Rectal smooth muscle tissue (tissue), 1 donor: ENCODE data around the gene TMUB1.
A peak's percentile ranks its signal among the peaks of the same experiment; 100 is the strongest.

Experiments
- H3K27ac ChIP-seq: one replicate; pipeline ENCODE4 v1.7.0; 2013; ENCODE audit warnings: low read depth, low read length, inconsistent platforms
- H3K27me3 ChIP-seq: one replicate; pipeline ENCODE4 v1.7.0; 2013; ENCODE audit warnings: low read length; ENCODE audit not compliant: control insufficient read depth, insufficient read depth
- H3K36me3 ChIP-seq: one replicate; pipeline ENCODE4 v1.7.0; 2013; ENCODE audit warnings: low read length; ENCODE audit not compliant: control insufficient read depth, insufficient read depth
- H3K4me1 ChIP-seq: one replicate; pipeline ENCODE4 v1.7.0; 2013; ENCODE audit warnings: low read length; ENCODE audit not compliant: control insufficient read depth, insufficient read depth
- H3K4me3 ChIP-seq: one replicate; pipeline ENCODE4 v1.7.0; 2013; ENCODE audit warnings: low read length
- H3K9ac ChIP-seq: one replicate; pipeline ENCODE4 v1.7.0; 2013; ENCODE audit warnings: low read length

TMUB1 gene

DNA sequence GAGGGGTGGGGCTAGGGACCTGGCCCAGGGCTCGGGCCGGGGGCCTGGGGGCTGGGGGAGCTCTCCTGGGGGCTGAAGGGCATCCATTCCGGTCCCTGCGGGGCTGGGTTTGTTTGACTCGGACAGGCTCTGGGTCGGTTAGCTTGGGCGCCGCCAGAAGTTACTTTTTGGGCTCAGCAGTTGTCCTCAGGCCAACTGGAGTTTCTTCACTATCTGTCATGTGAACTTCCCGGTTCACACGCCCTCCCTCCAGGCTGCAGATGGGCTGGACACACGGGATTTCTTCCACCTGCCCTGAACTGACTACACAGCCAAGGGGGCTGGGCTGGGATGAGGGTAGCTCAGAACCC lies 20.1 kb downstream of the TMUB1 start:
- peak overlapping the region; percentile 46 for H3K27ac ChIP-seq

DNA sequence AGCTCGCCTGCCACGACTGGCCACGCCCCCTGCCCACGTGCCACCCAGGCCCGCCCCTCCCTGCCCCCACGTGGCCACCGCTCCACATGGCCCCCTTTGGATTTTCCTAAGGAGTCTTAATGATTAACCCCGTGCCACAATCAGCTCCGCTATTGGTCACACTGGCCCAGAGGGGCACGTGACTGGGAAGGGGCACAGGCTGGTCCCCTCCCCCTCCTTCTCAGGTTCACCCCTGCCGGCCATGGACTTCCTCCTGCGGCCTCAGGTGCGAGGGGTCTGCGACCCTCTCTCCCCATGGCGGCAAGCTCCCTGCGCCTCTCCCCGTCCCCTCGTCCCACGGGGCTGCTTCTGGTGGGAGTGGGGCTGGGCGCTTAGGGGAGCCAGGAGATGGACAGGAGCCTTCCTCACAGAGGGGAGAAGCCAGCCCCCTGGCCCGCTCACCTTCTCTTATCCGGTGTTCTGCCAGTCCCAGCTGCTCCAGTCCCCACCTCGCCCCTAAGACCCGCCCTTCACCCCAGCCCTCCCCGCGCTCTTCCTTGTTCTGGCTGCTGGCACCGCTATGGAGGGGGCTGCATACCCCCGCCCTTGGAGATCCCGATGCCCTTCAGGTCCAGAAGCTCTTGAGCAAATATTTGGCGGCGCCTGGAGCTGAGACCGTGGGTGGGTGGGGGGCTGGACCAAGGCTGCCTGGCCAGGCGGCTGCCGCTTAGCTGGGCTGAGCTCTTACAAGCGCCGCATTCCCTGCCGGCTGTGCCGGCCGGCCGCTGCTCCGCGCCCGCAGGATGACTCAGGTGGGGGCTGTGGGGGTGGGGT lies 20.7 kb downstream of the TMUB1 start:
- Histone ChIP-seq H3K4me3 (peak overlapping the region; percentile 11), H3K27me3 (no peaks in the 10 kb centered on the region), H3K36me3 (peaks cover 28% of the 10 kb centered on the region), H3K27ac (peak overlapping the region; percentile 97), H3K4me1 (peaks cover 20% of the 10 kb centered on the region), H3K9ac (no peak overlapping the region)

More for the DNA sequence above, 20.1 kb downstream of the TMUB1 start:
- peak overlapping the region; percentile 13 for H3K4me3 ChIP-seq
- peaks cover 33% of the 10 kb centered on the region for H3K36me3 ChIP-seq
- H3K9ac ChIP-seq, result peak overlapping the region; percentile 7
- peaks cover 20% of the 10 kb centered on the region for H3K4me1 ChIP-seq
- H3K27me3 ChIP-seq, result no peaks in the 10 kb centered on the region

DNA sequence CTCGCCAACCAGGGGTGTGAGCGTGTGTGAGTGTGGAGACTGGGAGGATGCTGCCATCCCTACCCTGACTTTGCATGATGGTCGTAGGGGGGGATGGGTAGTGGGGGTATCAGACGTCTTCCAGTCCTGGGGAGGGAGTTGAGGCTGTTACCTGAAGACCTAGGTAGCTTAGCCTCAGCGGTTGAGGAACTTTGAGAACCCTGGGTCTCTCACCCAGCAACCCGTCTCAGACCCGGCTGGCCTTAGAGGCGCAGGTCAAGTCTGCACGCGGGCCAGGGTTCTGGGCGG lies 21.2 kb downstream of the TMUB1 start:
- Histone ChIP-seq H3K9ac (no peak overlapping the region), H3K4me3 (peak overlapping the region; percentile 40), H3K4me1 (peaks cover 23% of the 10 kb centered on the region)

DNA sequence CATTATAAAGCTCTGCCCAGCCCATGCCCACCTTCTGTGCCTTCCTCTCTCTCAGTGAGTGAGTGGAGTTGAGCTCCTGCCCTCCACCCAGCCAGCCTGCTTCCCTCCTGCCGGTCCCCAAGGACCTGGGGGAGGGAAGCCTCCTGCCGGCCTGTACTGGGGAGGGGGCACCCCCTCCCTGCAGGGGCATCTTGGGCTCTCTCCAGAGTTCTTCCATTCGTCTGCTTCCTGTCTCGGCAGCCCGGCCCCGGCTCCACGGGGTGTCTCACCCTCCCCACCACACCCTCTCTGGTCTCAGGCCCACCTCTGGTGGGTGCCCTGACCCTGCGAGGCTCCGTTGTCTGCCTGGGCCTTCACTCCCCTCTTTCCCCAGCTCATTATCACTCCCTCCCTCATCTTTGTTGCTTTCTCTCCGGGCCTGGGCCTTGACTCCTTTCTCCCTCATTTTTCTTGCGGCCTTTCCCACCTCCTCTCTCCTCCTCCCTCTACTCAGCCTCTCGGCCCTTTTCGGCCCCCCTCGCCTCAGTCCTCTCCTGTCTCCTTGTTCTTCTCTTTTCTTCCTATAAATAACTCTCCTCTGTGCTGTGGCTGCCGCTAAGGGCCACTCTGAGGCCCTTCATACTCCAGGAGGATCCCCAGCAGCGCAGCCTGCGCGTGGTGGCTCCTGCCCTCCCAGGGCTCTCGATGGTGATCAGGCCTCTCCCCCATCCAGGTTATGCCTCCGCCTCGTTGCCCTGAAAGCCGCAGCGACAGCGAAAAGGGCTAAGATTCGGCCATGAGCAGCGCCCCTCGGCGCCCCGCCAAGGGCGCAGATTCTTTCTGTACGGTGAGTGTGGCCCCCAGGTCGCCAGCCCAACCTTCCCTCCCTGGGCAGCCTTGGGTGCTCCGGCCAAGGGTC lies 21.8 kb downstream of the TMUB1 start:
- peak overlapping the region; percentile 97 for H3K27ac ChIP-seq
- peak overlapping the region; percentile 40 for H3K4me3 ChIP-seq
- peaks cover 25% of the 10 kb centered on the region for H3K4me1 ChIP-seq
- peaks cover 18% of the 10 kb centered on the region for H3K36me3 ChIP-seq
- no peaks in the 10 kb centered on the region for H3K27me3 ChIP-seq
- peak overlapping the region; percentile 17 for H3K9ac ChIP-seq

More for the DNA sequence above, 21.2 kb downstream of the TMUB1 start:
- Histone ChIP-seq H3K27ac (peak overlapping the region; percentile 97), H3K27me3 (no peaks in the 10 kb centered on the region), H3K36me3 (peaks cover 23% of the 10 kb centered on the region)

DNA sequence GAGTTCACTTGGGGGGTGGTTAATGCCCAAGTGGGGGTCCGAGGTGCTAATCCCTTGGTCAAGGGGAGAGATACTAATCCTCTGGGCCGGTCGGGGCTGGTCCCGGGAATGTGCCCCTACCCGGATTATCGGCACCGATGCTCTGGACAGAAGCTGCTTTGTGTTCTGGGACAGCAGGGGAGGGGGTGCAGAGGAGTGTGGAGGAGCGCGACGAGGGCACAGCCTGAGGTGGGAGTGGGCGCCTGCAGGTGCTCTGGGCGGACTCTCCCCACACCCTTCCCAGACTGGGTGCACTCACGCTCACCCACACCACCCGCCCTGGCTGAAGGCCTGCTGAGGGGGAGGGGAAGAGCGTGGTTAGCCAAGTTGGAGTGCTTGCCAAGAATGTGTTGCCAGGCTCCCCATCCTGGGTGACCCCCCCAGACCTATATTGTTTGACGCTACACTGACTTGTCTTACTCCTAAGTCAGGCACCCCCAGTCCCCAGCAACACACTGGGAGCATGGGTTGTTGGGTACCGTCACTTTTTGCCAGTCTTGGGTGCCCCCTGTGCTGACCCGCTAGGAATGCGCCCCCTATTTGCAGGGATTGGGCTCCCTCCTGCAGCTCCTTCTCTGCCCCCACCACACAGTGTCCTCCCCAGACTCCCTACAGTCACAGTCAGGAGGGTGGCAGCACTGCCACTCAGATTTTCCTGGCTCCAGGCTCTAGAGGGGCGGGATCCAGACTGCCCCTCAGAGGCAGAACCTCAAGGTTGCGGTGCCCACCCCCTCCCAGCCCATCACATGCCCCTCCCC lies 22.7 kb downstream of the TMUB1 start:
- Histone ChIP-seq H3K36me3 (peaks cover 16% of the 10 kb centered on the region), H3K27me3 (no peaks in the 10 kb centered on the region), H3K4me1 (peaks cover 25% of the 10 kb centered on the region), H3K9ac (peak overlapping the region; percentile 6), H3K27ac (peak overlapping the region; percentile 97), H3K4me3 (peak overlapping the region; percentile 74)

DNA sequence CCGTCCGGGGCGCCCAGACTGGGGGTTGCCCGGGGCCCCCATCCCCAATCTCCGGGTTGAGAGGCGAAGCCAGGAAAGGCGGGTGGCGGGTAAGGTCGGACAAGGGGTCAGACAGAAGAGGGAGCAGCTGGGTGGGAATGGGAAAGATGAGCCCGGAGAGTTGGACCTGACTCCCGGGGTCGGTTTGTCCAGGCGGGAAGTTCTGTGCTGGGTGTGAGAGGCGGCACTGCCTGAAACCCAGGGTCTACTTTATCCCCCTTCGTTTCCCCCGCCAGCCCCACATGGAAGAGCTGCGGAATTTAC lies 23.2 kb downstream of the TMUB1 start:
- H3K27ac ChIP-seq, result peak overlapping the region; percentile 97
- H3K4me3 ChIP-seq, result peak overlapping the region; percentile 74
- H3K27me3 ChIP-seq, result no peaks in the 10 kb centered on the region
- peaks cover 10% of the 10 kb centered on the region for H3K36me3 ChIP-seq
- peak overlapping the region; percentile 6 for H3K9ac ChIP-seq
- H3K4me1 ChIP-seq, result peaks cover 25% of the 10 kb centered on the region

DNA sequence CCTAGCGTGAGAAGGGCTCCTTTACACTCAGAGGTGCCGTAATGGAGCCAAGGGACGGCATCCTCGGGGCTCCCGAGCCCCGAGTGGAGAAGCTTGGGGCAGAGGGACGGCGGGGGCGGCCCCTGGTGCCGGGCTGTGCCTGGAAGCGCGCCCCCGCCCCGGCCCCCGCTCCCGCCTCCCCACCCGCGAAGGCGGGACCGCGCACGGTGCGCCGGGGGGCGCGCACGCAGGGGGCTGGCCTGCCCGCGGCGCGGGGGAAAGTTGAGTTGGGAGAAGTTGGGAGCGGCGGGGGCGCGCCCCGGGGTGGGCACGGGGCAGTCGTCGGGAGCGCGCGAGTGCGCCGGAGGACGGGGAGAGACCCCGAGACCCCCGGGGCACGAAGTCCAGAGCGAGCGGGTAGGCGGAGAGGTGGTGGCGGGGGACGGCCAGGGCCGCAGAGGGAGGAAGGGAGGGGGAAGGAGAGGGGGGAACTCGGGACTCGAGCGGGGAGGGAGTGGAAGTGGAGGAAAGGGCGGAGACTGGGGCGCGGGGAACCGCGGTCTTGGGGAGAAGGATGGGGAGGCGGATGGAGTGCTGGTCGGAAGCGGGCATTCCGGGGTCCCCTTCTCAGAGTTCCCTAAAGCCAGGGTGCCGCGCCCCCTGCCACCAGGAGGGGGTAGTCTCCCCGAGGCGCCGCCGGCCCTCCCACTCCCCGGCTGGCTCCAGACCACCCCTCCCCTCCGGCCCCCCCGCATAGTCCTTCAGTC lies 23.8 kb downstream of the TMUB1 start, which contains the start of gene SLC4A2:
SLC4A2 (plus strand) TSS at position 223 of the 746 bp plus-strand sequence. CDS start 2,399 bp downstream, outside the sequence.
- Histone ChIP-seq H3K4me3 (peak within 1 kb of the TSS; percentile 74), H3K9ac (peak within 1 kb of the TSS; percentile 72), H3K4me1 (peaks cover 25% of the 10 kb centered on the region), H3K36me3 (peaks cover 5% of the 10 kb centered on the region), H3K27ac (peak within 1 kb of the TSS; percentile 97), H3K27me3 (no peaks in the 10 kb centered on the region)

DNA sequence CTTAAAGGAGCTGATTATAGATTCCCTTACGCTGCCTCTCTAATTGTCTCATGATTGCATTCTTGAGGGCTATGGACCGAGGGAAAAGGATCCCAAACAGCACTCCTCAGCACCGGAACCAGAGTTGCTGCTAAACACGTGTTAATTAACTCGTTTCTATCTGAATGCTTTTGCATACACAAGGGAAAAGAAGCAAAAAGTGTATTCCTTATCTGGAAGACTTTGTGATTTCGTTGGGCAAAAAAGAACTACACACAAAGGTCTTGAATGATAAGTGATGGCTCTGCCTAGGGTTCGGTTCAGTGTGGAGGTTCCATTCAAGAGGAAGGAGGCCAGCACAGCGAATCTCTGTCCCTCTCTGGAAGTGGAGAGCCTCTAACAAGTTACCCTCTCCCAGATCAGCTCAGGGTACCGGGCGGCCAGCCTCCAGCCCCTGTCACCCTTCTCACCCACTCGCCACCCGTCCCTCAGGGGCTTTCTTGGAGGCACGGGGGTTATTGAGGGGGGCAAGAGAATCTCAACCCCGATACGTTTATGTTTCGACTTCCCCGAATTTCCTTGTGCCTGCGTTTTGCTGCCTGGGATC lies 24.4 kb downstream of the TMUB1 start:
- H3K9ac ChIP-seq, result peak overlapping the region; percentile 72
- peak overlapping the region; percentile 97 for H3K27ac ChIP-seq
- peaks cover 25% of the 10 kb centered on the region for H3K4me1 ChIP-seq
- H3K27me3 ChIP-seq, result no peaks in the 10 kb centered on the region
- H3K4me3 ChIP-seq, result peak overlapping the region; percentile 71
- H3K36me3 ChIP-seq, result peaks cover 2% of the 10 kb centered on the region

DNA sequence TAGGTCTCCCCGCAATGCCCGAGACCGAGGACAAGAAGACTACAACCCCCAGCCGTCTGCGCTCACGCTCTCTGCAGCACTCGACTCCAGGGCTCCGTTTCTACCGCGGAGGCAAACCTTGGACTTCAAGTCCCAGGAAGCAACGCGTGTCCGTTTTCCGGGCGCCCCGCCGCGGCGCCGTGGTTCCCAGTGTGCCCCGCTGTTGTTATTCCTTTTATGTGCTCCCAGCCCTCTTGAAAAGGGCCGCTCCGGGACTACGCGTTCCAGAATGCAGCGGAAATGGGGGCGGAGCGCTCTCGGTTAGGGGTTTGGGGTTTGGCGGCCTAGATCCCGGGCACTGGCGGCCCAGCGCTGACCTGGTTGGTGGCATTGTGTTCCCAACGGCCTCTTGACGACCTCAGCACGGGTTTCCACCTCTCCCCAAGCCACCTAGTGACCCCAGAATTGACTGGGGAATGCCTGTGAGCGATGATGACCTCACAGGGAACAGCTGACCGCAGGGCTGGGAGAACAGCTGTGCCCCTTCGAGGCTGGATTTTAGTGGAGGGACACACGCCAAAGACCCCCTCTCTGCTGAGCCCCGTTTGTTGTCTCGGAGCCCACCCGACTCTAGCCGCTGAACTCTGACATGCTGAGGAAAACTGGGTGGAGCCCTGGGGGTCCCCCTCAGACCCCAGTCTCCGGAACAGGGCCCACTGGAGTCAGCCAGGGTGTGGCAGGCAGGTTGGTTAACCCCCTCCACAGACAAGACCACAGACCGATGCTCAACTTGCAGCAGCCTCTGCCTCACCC lies 25.1 kb downstream of the TMUB1 start:
- H3K36me3 ChIP-seq, result peaks cover 2% of the 10 kb centered on the region
- H3K27ac ChIP-seq, result peak overlapping the region; percentile 97
- peak overlapping the region; percentile 33 for H3K9ac ChIP-seq
- H3K4me3 ChIP-seq, result peak overlapping the region; percentile 71
- no peaks in the 10 kb centered on the region for H3K27me3 ChIP-seq
- H3K4me1 ChIP-seq, result peaks cover 22% of the 10 kb centered on the region

DNA sequence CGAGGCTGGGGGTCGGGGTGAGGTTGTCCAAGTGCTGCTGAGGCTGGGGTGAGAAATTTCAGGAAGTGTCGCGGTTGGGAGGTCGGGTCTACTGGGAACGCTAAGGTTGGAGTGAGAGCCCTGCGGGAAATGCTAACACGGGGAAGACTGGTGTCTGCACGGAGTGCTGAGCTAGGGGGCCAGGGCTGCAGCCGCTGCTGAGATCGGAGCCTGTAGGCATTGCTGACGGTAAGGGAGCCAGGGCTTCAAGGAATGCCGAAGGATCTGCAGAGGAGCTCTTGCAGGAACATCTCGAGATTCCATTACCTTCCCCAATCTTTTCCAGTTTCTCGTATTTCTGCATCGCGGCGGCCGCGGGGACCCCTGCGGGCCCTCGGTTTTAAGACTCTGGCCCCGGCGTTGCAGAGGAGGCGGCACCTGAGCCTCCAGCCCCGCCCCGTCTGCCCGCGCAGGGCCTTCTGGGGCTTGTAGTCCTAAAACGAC lies 25.7 kb downstream of the TMUB1 start, which contains the start of gene CDK5:
CDK5 (minus strand) TSS at position 392 of the 483 bp plus-strand sequence; CDS start at position 343, 49 bp downstream.
- Histone ChIP-seq H3K27ac (peak within 1 kb of the TSS; percentile 97), H3K4me3 (peak within 1 kb of the TSS; percentile 86), H3K9ac (peak within 1 kb of the TSS; percentile 33), H3K27me3 (no peaks in the 10 kb centered on the region), H3K36me3 (peaks cover 2% of the 10 kb centered on the region), H3K4me1 (peaks cover 22% of the 10 kb centered on the region)
